RWPE2 (cell line): ENCODE results near the gene KLK5.
A peak's percentile ranks its signal among the peaks of the same experiment; 100 is the strongest.
"Not testable (repeated sequence)": the region's sequence is repeated elsewhere in the genome, so short reads cannot be mapped to it uniquely, and the experiment has no call there.

ENCODE experiments used
- ATAC-seq: fragments of 200-7000 bp; cut with Tn5 transposase; 3 replicates; pipeline ENCODE4 v1.9.1; 2021; ENCODE audit warnings: low read depth
- DNase-seq: peaks from one replicate; pipeline ENCODE4 v3.0.0-alpha.2; 2020; ENCODE audit warnings: low spot score
- H3K27ac ChIP-seq: fragments of 450-650 bp; 2 replicates; pipeline ENCODE4 v1.5.1; 2017; ENCODE audit warnings: mild to moderate bottlenecking; ENCODE audit not compliant: poor library complexity, severe bottlenecking
- H3K27me3 ChIP-seq: fragments of 250-450 bp; sonication (Bioruptor Pico); 2 replicates; pipeline ENCODE4 v1.5.1; 2021; ENCODE audit warnings: mild to moderate bottlenecking, moderate library complexity; ENCODE audit not compliant: insufficient read depth, poor library complexity, severe bottlenecking
- H3K36me3 ChIP-seq: fragments of 250-450 bp; sonication (Bioruptor Pico); 2 replicates; pipeline ENCODE4 v1.5.1; 2020; ENCODE audit warnings: low read depth, mild to moderate bottlenecking, moderate library complexity
- H3K4me1 ChIP-seq: fragments of 250-450 bp; sonication (Bioruptor Pico); 2 replicates; pipeline ENCODE4 v1.5.1; 2021; ENCODE audit warnings: mild to moderate bottlenecking, moderate library complexity; ENCODE audit not compliant: insufficient read depth, poor library complexity, severe bottlenecking
- H3K4me3 ChIP-seq: fragments of 250-450 bp; sonication (Bioruptor Pico); 2 replicates; pipeline ENCODE4 v1.5.1; 2021; ENCODE audit warnings: mild to moderate bottlenecking, moderate library complexity; ENCODE audit not compliant: severe bottlenecking
- H3K9me3 ChIP-seq: fragments of 250-450 bp; sonication (Bioruptor Pico); 2 replicates; pipeline ENCODE4 v1.5.1; 2021; ENCODE audit warnings: mild to moderate bottlenecking, moderate library complexity; ENCODE audit not compliant: severe bottlenecking
- CTCF ChIP-seq: fragments of 450-650 bp; IDR thresholded peaks from one replicate; pipeline ENCODE4 v1.5.1; 2017; ENCODE audit warnings: mild to moderate bottlenecking, moderate library complexity; ENCODE audit not compliant: poor library complexity, severe bottlenecking

Gene KLK5

GRCh38 chr19:50972795-50973376 lies 20.0 kb upstream of the KLK5 start:
- TF ChIP-seq CTCF = no peak
- H3K27me3 ChIP-seq = no peaks in the 10 kb centered on the region
- ATAC-seq (no peak), DNase-seq (no peak)
- no peaks in the 10 kb centered on the region for H3K9me3 ChIP-seq
- H3K4me3 ChIP-seq = no peak overlapping the region
- no peak overlapping the region for H3K27ac ChIP-seq
- peaks cover 11% of the 10 kb centered on the region for H3K4me1 ChIP-seq
- no peaks in the 10 kb centered on the region for H3K36me3 ChIP-seq

- H3K27ac ChIP-seq, H3K4me3 ChIP-seq, DNase-seq, H3K9me3 ChIP-seq, ATAC-seq, H3K27me3 ChIP-seq, H3K4me1 ChIP-seq, H3K36me3 ChIP-seq: not testable (repeated sequence)
These were observed 17.0 kb upstream of the KLK5 start for GRCh38 chr19:50969810-50970209.

- no peaks in the 10 kb centered on the region for H3K27me3 ChIP-seq
- H3K9me3 ChIP-seq = no peaks in the 10 kb centered on the region
- no peak within 1 kb of the TSS for H3K4me3 ChIP-seq
- ATAC-seq (peak; percentile 90), DNase-seq (no peak)
- peaks cover 7% of the 10 kb centered on the region for H3K4me1 ChIP-seq
- H3K36me3 ChIP-seq = no peaks in the 10 kb centered on the region
- no peak for TF ChIP-seq CTCF
- H3K27ac ChIP-seq = no peak within 1 kb of the TSS
These were observed 16.5 kb upstream of the KLK5 start, which contains the start of gene KLK6 for GRCh38 chr19:50969413-50969760. Gene KLK6 (minus strand): TSS chr19:50969591. CDS start chr19:50968104, 1,487 bp downstream.

GRCh38 chr19:50968716-50969412 lies 16.0 kb upstream of the KLK5 start:
- H3K36me3 ChIP-seq = no peaks in the 10 kb centered on the region
- no peak; the same call in 1 of the 3 replicates for ATAC-seq
- peaks cover 7% of the 10 kb centered on the region for H3K4me1 ChIP-seq
- DNase-seq = no peak
- no peak overlapping the region for H3K27ac ChIP-seq
- no peak for TF ChIP-seq CTCF
- H3K9me3 ChIP-seq = no peaks in the 10 kb centered on the region
- no peaks in the 10 kb centered on the region for H3K27me3 ChIP-seq
- H3K4me3 ChIP-seq = no peak overlapping the region

- DNase-seq = no peak
- H3K4me1 ChIP-seq = peaks cover 7% of the 10 kb centered on the region
- no peak for ATAC-seq
- no peak overlapping the region for H3K4me3 ChIP-seq
- H3K9me3 ChIP-seq = no peaks in the 10 kb centered on the region
- H3K27ac ChIP-seq = no peak overlapping the region
- no peak for TF ChIP-seq CTCF
- no peaks in the 10 kb centered on the region for H3K36me3 ChIP-seq
- no peaks in the 10 kb centered on the region for H3K27me3 ChIP-seq
These were observed 15.3 kb upstream of the KLK5 start for GRCh38 chr19:50967929-50968715.
